Globus pallidus (tissue), 1 donor: ENCODE results near the gene CARD8.

Experiments used
- DNase-seq: peaks from one replicate; pipeline ENCODE4 v3.0.0-alpha.2; 2015; ENCODE audit warnings: low spot score

The CARD8 gene

GRCh38 chr19:48170817-48171347 lies 84.8 kb downstream of the CARD8 start:
- DNase-seq = no peak

DNA sequence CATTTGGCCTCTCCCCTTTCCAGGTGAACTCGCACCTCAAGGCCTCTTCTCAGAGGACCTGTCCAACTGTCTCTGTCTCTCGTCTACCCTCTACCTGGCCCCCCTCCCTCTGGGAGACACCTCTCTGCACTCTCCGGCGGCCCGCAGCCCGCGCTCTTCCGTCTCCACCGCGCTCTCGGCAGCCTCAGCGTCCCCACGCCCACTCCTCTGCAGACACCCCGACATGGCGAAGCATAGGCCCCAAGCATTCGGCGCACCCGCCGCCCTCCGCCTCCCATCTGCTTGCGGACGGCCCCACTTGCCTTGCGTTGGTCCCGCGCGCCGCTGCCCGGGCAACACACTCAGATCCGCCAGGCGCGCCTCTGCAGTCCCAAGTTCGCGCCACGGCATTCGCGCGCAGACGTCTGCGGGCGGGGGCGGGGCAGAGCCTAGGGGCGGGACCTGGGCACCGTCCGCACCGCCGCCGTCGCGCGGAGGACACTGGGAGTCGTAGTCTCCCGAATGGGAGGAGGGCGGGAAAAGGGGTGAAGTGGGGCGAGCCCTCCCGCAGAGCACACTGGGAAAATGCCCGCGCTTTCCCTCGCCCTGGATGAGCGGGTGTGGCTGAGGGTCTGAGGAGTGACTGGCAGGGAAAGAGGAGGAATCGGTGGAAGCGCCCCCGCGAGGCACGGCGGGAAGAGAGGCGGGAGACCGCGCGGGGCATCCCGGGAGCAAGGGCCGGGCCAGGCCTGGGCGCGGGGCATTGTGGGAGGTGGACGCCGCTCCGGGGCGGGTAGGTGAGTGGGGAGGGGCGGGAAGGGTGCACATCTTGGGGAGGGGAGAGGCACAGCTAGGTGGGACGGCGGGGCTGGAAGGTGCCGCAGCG lies 85.5 kb downstream of the CARD8 start, which contains the start of the genes LIG1 and ZSWIM9:
TSS of gene LIG1 (minus strand) at position 406 of the 865 bp plus-strand sequence. CDS start 4,778 bp downstream, outside the sequence.
TSS of gene ZSWIM9 (plus strand) at position 742 of the 865 bp plus-strand sequence. CDS start 1,123 bp downstream, outside the sequence.
- DNase-seq = peak; percentile 93

DNA sequence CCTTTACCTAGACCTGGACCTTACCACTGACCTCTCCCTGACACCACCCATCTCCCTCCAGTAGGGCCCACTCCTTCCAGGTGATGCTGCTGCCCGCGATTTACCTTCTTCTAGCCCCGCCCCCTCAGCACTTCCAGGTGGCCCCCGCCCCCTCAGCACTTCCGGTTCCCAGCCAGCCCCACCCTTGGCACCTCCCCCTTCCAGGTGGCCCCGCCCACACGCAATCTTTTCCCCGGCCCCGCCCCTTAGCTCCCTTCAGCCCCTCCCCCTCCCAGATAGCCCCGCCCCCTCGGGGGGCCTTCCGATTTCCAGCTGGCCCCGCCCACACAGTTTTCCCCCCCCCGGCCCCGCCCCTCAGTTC lies 86.2 kb downstream of the CARD8 start:
- no peak for DNase-seq

DNA sequence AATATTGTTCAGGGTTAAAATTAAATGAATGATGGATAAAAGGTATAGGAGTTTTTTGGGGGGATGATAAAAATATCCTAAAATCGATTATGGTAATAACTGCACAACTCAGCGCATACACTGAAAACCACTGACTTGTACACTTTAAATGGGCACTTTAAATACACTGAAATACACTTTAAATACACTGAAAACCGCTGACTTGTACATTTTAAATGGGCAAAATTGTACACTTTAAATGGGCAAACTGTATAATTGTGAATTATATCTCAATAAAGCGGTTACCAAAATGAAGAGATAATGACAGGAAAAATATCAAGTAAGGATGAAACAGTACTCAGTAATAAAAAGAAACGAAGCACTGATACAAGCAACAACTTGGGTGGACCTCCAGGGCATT lies 87.0 kb downstream of the CARD8 start:
- DNase-seq = no peak

GRCh38 chr19:48158210-48158790 lies 97.4 kb downstream of the CARD8 start:
- DNase-seq = no peak
